GM12873 (cell line): ENCODE data around the gene DCDC2.

Experiments used
- TF ChIP-seq, protein P1 (sequence below): IDR thresholded peaks from 2 replicates; pipeline ENCODE4 v1.5.1; 2012; ENCODE audit warnings: low read depth, mild to moderate bottlenecking, moderate library complexity, low read length, control low read depth; ENCODE audit not compliant: insufficient read depth; ENCODE audit errors: missing control alignments

Gene DCDC2

GRCh38 chr6:24357336-24358218 is at the start of gene DCDC2:
DCDC2 (minus strand) TSS chr6:24358059; CDS start chr6:24357750, 309 bp downstream.
- TF ChIP-seq, protein P1, sequence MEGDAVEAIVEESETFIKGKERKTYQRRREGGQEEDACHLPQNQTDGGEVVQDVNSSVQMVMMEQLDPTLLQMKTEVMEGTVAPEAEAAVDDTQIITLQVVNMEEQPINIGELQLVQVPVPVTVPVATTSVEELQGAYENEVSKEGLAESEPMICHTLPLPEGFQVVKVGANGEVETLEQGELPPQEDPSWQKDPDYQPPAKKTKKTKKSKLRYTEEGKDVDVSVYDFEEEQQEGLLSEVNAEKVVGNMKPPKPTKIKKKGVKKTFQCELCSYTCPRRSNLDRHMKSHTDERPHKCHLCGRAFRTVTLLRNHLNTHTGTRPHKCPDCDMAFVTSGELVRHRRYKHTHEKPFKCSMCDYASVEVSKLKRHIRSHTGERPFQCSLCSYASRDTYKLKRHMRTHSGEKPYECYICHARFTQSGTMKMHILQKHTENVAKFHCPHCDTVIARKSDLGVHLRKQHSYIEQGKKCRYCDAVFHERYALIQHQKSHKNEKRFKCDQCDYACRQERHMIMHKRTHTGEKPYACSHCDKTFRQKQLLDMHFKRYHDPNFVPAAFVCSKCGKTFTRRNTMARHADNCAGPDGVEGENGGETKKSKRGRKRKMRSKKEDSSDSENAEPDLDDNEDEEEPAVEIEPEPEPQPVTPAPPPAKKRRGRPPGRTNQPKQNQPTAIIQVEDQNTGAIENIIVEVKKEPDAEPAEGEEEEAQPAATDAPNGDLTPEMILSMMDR, result no peak

- TF ChIP-seq, protein P1, result no peak
Measured at GRCh38 chr6:24405262-24405661, 47.4 kb upstream of the DCDC2 start.

DNA sequence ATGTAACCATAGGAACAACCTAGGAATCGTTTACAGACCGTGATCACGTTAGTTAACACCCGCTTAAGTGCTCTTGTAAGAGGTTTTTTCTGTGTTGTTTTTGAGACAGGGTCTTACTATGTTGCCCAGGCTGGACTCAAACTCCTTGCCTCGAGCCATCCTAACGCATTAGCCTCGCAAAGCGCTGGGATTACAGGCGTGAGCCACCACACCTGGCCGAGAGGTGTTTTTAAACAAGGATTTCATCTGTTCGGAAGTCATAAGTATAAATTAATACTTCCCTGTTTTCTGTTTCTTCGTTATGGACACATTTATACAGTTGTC is 45.6 kb upstream of the DCDC2 start:
- TF ChIP-seq, protein P1, result no peak

- TF ChIP-seq, protein P1, result no peak
Measured at GRCh38 chr6:24402697-24403500, 45.0 kb upstream of the DCDC2 start, which contains the start of gene MRS2. MRS2 (plus strand) TSS chr6:24402936; CDS start chr6:24403047, 111 bp downstream.

DNA sequence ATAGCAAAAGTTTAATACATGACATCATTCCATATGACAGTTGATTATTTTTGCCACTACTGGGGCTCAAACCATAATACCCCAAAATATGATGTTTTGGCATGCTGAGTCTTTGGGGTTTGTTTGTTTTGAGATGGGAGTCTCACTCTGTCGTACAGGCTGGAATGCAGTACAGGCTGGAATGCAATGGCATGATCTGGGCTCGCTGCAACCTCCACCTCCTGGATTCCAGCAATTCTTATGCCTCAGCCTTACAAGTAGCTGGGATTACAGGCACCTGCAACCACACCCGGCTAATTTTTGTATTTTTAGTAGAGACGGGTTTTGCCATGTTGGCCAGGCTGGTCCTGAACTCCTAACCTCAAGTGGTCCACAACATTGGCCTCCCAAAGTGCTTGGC is 43.6 kb upstream of the DCDC2 start:
- TF ChIP-seq, protein P1, result no peak

- TF ChIP-seq, protein P1, result no peak
Measured at GRCh38 chr6:24397631-24398030, 39.8 kb upstream of the DCDC2 start.

GRCh38 chr6:24396824-24397223 is 39.0 kb upstream of the DCDC2 start:
- TF ChIP-seq, protein P1, result no peak
